GM12875 (cell line): Measurements from ENCODE around the gene FLT1.

Experiments
- H3K4me3 ChIP-seq: one replicate; pipeline ENCODE4 v1.5.1; 2011; ENCODE audit warnings: low read depth, low read length, control low read depth
- TF ChIP-seq, protein P1 (sequence below): IDR thresholded peaks from 2 replicates; pipeline ENCODE4 v1.5.1; 2011; ENCODE audit warnings: low read depth, mild to moderate bottlenecking, control low read depth, inconsistent platforms, low read length, moderate library complexity, borderline replicate concordance; ENCODE audit not compliant: insufficient read depth

The FLT1 gene

DNA sequence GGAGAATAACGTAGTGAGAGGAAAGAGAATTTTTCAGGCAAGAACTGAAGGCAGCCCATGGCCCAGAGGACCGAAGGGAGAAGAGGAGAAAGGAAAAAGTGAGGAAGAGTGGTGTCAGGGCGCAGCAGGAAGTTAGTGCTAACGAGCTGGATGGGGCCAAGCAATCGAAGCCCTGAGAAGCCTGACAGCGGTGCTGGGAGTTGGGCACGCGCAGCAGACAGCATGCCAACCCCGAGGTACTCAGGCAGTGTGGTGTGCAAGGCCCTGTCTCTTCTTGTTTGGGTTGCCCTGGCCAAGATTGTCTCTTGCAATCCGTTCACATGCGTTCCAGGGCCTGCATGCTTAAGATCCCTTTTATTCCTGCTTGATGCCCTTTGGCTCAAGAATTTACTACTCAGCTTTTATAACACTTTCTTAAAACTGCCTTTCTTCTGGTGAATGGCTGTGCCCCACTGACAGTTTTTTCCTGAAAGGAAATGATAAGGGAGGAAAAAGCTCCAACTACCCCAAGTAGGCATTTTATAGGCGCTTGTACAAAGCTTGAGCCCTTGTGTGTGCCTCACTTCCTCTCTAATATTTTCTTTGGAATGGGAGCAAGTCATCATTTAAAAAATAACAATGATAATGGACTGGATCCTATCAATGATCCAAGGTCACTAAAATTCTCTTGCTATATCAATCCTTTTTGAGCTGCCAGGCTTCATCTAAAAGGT is 115.4 kb downstream of the FLT1 start:
- H3K4me3 ChIP-seq = no peak overlapping the region
- TF ChIP-seq, protein P1, sequence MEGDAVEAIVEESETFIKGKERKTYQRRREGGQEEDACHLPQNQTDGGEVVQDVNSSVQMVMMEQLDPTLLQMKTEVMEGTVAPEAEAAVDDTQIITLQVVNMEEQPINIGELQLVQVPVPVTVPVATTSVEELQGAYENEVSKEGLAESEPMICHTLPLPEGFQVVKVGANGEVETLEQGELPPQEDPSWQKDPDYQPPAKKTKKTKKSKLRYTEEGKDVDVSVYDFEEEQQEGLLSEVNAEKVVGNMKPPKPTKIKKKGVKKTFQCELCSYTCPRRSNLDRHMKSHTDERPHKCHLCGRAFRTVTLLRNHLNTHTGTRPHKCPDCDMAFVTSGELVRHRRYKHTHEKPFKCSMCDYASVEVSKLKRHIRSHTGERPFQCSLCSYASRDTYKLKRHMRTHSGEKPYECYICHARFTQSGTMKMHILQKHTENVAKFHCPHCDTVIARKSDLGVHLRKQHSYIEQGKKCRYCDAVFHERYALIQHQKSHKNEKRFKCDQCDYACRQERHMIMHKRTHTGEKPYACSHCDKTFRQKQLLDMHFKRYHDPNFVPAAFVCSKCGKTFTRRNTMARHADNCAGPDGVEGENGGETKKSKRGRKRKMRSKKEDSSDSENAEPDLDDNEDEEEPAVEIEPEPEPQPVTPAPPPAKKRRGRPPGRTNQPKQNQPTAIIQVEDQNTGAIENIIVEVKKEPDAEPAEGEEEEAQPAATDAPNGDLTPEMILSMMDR = no peak

DNA sequence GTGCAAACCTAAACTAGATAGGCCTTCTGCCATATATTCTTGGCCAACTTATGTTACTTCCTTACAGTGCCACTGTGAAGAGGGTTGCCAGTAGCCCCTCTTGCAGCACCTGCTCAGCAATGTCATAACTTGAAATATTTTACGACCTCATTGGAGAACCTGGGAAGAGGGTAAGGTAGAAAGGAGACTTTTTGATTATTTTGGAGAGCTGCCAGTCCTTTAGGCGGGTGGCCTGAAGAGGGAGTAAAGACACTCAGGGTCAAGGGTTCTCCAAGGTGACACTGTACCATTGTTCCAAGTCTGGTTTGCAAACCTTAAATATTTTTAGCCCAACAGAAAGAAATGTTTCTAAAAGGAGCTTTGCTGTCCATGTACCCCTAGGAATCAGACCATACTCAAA is 118.3 kb downstream of the FLT1 start:
- TF ChIP-seq, protein P1 = no peak
- no peak overlapping the region for H3K4me3 ChIP-seq

DNA sequence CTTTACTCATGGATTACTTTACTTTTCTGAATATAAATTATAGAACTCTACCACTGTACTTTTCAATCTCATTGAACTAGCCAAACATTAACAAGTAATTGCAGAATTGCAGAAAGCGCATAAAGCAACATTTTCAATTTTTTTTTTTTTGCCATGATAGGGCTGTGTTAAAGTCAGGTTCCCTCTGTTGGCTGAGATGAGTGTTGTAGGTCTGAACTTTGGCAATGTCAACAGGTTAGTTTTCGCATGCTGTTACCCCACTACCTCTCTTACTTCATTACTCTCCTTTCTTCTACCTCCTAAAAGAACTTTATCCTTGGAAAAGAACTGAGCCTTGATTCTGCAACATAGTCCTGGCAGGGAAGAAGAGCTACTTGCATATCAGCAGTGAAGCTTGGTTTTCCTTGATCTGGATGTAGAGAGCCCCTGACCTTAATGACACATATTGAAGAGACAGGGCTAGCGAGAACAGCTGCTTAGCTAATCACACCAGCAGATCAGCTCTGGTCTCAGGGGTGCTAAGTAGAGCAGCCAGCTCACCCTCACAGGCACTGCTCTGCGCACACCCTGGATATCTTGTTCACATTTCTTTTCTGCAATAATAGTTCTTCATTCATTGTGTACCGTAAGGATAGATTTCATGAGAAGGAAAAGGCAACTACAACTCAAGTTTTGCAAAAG is 119.5 kb downstream of the FLT1 start:
- TF ChIP-seq, protein P1 = no peak

DNA sequence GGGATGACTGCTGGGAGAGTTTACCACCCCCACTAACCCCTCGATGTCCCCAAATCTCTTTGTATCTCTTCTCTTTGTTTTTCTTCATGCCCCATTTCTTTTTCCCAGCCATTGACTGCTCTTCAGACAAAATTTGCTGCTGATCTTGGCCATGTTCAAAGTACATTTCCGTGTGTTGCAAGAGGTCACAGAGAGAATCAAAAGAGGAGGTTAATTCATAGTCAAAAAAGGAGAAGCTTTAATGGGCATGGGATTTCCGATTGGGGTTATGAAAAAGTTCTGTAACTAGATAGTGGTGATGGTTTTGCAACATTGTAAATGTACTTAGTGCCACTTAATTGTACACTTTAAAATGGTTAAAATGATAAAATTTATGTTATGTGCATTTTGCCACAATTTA is 121.1 kb downstream of the FLT1 start:
- H3K4me3 ChIP-seq = no peak overlapping the region
- TF ChIP-seq, protein P1 = no peak

More for the DNA sequence above, 119.5 kb downstream of the FLT1 start:
- H3K4me3 ChIP-seq = no peak overlapping the region

DNA sequence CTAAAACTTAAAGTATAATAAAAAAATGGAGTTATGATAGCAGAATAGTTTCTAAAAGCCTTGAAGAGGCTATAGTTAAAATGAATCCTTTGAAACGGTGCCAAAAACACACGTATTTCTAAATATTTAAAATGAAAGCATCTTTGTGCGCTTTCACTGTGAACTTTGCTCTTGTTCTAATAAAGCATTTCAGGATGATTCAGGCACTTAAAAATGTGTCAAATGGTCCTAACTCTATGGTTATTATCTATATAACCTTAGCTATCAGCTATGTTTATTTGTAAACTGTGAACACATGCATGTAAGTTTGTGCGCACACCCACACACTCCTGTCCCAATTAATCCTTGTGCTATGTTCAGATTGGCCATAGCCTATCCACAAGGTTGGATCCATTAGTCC is 124.5 kb downstream of the FLT1 start:
- H3K4me3 ChIP-seq = no peak overlapping the region
- TF ChIP-seq, protein P1 = no peak

DNA sequence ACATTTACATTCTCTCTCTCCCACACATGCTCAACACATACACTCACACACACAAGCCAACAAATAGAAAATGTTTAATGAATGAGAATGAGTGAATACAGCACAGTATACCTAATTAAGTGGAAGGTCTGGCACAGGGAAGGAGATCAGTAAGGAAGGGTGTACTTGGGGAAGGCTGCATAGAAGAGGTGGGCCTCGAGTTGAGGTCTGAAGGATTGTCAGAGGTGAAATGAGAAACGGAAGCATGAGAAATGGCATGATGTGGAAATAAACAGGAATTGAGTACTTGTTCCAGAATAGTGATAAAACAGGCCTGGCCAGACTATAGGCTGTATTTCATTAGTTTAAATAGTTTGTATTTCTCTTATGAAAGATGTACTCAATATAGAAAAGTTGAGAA is 136.2 kb downstream of the FLT1 start:
- no peak overlapping the region for H3K4me3 ChIP-seq
- TF ChIP-seq, protein P1 = no peak
